Astrocyte of the spinal cord (primary cell): ENCODE measurements around the gene HDAC4.
A peak's percentile ranks its signal among the peaks of the same experiment; 100 is the strongest.

ENCODE experiments used
- DNase-seq: peaks from one replicate; pipeline ENCODE4 v3.0.0; 2011; ENCODE audit warnings: low read depth, low spot score
- H3K4me3 ChIP-seq: 2 replicates; pipeline ENCODE4 v1.5.1; 2011; ENCODE audit warnings: low read depth, mild to moderate bottlenecking, low read length, moderate library complexity
- in situ Hi-C: cut with HindIII; loops from 2 replicates; pipeline ENCODE4 v1.10.0; 2017; ENCODE audit warnings: low sequenced_read_pairs
- TF ChIP-seq, protein P1 (sequence below): IDR thresholded peaks from 2 replicates; pipeline ENCODE4 v1.5.1; 2012; ENCODE audit warnings: low read depth, mild to moderate bottlenecking, low read length, inconsistent platforms

Gene HDAC4

GRCh38 chr2:239062743-239063142, 338.1 kb downstream of the HDAC4 start:
- DNase-seq, result no peak
- no peak overlapping the region for H3K4me3 ChIP-seq
- TF ChIP-seq, protein P1, sequence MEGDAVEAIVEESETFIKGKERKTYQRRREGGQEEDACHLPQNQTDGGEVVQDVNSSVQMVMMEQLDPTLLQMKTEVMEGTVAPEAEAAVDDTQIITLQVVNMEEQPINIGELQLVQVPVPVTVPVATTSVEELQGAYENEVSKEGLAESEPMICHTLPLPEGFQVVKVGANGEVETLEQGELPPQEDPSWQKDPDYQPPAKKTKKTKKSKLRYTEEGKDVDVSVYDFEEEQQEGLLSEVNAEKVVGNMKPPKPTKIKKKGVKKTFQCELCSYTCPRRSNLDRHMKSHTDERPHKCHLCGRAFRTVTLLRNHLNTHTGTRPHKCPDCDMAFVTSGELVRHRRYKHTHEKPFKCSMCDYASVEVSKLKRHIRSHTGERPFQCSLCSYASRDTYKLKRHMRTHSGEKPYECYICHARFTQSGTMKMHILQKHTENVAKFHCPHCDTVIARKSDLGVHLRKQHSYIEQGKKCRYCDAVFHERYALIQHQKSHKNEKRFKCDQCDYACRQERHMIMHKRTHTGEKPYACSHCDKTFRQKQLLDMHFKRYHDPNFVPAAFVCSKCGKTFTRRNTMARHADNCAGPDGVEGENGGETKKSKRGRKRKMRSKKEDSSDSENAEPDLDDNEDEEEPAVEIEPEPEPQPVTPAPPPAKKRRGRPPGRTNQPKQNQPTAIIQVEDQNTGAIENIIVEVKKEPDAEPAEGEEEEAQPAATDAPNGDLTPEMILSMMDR, result no peak
- in situ Hi-C loops, result no loop called here

DNA sequence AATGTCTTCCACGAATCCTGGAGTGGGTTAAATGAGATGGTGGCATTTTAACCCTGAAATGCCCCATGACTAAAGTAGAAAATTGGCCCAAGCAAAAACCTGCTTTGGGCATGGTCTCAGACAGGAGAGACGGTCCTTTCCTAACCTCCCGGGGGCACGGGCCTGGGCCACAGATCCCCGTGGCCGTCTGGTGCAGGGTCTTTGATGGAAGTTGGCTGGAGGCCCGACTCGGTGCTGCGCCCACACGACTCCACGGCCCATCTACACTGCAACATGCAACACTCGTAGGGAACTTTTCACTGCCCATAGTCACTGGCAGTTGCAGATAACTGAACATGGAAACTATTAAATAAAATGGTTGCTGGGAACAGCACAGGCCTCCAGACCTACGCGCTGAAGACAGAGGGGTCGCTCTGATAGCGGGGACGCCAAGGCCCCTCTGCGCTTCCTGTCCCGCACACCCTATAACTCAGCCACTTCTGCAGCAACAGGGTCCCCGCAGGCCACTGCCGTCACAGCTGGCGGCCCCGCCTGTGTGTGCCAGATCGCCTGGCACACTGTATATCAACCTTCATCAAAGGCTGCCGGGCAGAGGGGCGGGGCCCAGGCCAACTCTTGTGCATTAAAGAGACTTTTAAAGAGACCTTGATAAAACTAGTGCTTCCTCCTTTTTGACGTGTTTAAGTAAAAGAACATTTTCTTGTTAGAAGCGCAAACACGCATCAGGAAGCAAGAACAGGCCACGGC, 338.8 kb downstream of the HDAC4 start:
- TF ChIP-seq, protein P1, result no peak
- DNase-seq, result no peak
- no peak overlapping the region for H3K4me3 ChIP-seq
- in situ Hi-C loops, result no loop called here

- TF ChIP-seq, protein P1, result no peak
- in situ Hi-C loops, result no loop called here
- no peak for DNase-seq
- H3K4me3 ChIP-seq, result no peak overlapping the region
Measured at GRCh38 chr2:239061121-239061666, 339.6 kb downstream of the HDAC4 start.

DNA sequence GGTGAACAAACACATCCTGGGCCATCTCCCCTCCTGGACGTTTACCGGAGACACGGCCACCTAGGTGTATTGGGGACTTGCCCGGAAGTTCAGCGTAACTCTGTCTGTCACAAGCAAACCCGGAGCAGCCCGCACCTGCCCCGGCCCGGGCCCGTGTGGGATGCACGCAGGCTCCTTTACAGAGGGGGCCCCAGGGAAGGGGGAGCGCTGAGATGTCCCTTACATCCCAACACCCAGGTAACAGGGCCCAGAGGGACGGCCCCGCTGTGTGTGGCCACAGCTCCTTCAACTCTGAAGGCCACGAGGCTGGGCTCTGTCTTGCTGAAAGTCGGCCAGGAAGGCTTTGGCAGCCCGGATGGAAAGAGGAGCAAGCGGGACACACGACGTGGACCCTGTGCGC, 340.1 kb downstream of the HDAC4 start:
- in situ Hi-C loops, result no loop called here
- no peak overlapping the region for H3K4me3 ChIP-seq
- TF ChIP-seq, protein P1, result no peak
- no peak for DNase-seq

DNA sequence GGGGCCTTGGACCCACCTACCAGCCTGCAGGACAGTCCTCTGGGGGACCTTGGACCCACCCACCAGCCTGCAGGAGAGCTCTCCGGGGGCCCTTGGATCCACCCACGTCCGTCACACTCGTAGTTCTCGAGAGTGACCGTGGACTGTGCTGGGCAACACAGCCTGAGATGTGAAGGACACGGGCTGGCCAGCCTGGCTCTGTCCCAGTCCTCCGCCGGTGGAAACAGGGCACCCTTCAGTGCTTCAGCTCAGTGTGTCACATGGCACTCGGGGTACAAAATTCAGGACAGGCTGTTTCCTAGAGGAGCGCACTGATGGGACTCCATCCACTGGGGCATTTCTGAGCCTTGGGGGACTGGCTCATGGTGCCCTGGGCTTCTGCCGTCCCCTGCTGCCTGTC, 341.0 kb downstream of the HDAC4 start:
- TF ChIP-seq, protein P1, result no peak
- DNase-seq, result no peak
- H3K4me3 ChIP-seq, result no peak overlapping the region
- in situ Hi-C loops, result no loop called here

GRCh38 chr2:239058766-239059165, 342.1 kb downstream of the HDAC4 start:
- peak; percentile 14 for DNase-seq
- H3K4me3 ChIP-seq, result no peak overlapping the region
- in situ Hi-C loops, result no loop called here
- TF ChIP-seq, protein P1, result no peak
